ENCODE results near the gene FRYL. TPM values are rescaled to one million over a fixed set of nuclear protein-coding genes. Genes with fewer than 3 reads are reported as not detected.
"Not testable (repeated sequence)": the region's sequence is repeated elsewhere in the genome, so short reads cannot be mapped to it uniquely, and the experiment has no call there.

FRYL gene
- total RNA-seq, 1 donor from 2014 or later: 50.0 TPM

- no peaks in the 10 kb centered on the region for H3K4me1 Mint-ChIP-seq (ENCODE audit: unreplicated experiment)
These were observed 18.8 kb downstream of the FRYL start for GRCh38 chr4:48761286-48761685.

GRCh38 chr4:48758703-48759102 is 21.4 kb downstream of the FRYL start:
- H3K27ac Mint-ChIP-seq; H3K9me3 Mint-ChIP-seq; DNase-seq (ENCODE audit: extremely low spot score, unreplicated experiment); H3K4me1 Mint-ChIP-seq (ENCODE audit: unreplicated experiment); H3K4me3 Mint-ChIP-seq; H3K27me3 Mint-ChIP-seq: not testable (repeated sequence)
- peaks cover 21% of the 10 kb centered on the region for H3K36me3 Mint-ChIP-seq

More at GRCh38 chr4:48761286-48761685, 18.8 kb downstream of the FRYL start:
- peaks cover 8% of the 10 kb centered on the region for H3K9me3 Mint-ChIP-seq
- peaks cover 19% of the 10 kb centered on the region for H3K36me3 Mint-ChIP-seq
- no peaks in the 10 kb centered on the region for H3K27me3 Mint-ChIP-seq
- H3K4me3 Mint-ChIP-seq: no peak overlapping the region
- no peak overlapping the region for H3K27ac Mint-ChIP-seq
- TF ChIP-seq CTCF (conservative IDR thresholded peaks at IDR 0.05): no peak
- DNase-seq (ENCODE audit: extremely low spot score, unreplicated experiment): no peak

GRCh38 chr4:48756689-48757220 is 23.3 kb downstream of the FRYL start:
- Mint-ChIP-seq H3K9me3 (peaks cover 4% of the 10 kb centered on the region), H3K27me3 (no peaks in the 10 kb centered on the region), H3K4me3 (no peak overlapping the region), H3K36me3 (peaks cover 21% of the 10 kb centered on the region), H3K27ac (no peak overlapping the region), H3K4me1 (ENCODE audit: unreplicated experiment) (no peaks in the 10 kb centered on the region)
- DNase-seq (ENCODE audit: extremely low spot score, unreplicated experiment): no peak
- no peak for TF ChIP-seq CTCF (conservative IDR thresholded peaks at IDR 0.05)

GRCh38 chr4:48755281-48755680 is 24.8 kb downstream of the FRYL start:
- Mint-ChIP-seq H3K27ac (no peak overlapping the region), H3K4me1 (ENCODE audit: unreplicated experiment) (no peaks in the 10 kb centered on the region), H3K4me3 (no peak overlapping the region), H3K36me3 (peaks cover 16% of the 10 kb centered on the region), H3K27me3 (no peaks in the 10 kb centered on the region), H3K9me3 (peaks cover 4% of the 10 kb centered on the region)
- no peak for DNase-seq (ENCODE audit: extremely low spot score, unreplicated experiment)
- no peak for TF ChIP-seq CTCF (conservative IDR thresholded peaks at IDR 0.05)

GRCh38 chr4:48753159-48753558 is 26.9 kb downstream of the FRYL start:
- peaks cover 6% of the 10 kb centered on the region for H3K4me1 Mint-ChIP-seq (ENCODE audit: unreplicated experiment)
- no peaks in the 10 kb centered on the region for H3K27me3 Mint-ChIP-seq
- TF ChIP-seq CTCF (conservative IDR thresholded peaks at IDR 0.05): no peak
- H3K4me3 Mint-ChIP-seq: no peak overlapping the region
- H3K27ac Mint-ChIP-seq: no peak overlapping the region
- peaks cover 4% of the 10 kb centered on the region for H3K9me3 Mint-ChIP-seq
- DNase-seq (ENCODE audit: extremely low spot score, unreplicated experiment): no peak
- H3K36me3 Mint-ChIP-seq: peaks cover 13% of the 10 kb centered on the region

GRCh38 chr4:48752726-48753125 is 27.4 kb downstream of the FRYL start:
- Mint-ChIP-seq H3K36me3 (peaks cover 13% of the 10 kb centered on the region), H3K27me3 (no peaks in the 10 kb centered on the region), H3K9me3 (peaks cover 4% of the 10 kb centered on the region), H3K4me1 (ENCODE audit: unreplicated experiment) (peaks cover 6% of the 10 kb centered on the region), H3K27ac (no peak overlapping the region), H3K4me3 (no peak overlapping the region)
- no peak for DNase-seq (ENCODE audit: extremely low spot score, unreplicated experiment)
- no peak for TF ChIP-seq CTCF (conservative IDR thresholded peaks at IDR 0.05)
